Astrocyte (in vitro differentiated cells and primary cell): ENCODE measurements around the gene CAMK1G.

ENCODE experiments used
- CTCF ChIP-seq: IDR thresholded peaks from 2 replicates; pipeline ENCODE4 v1.5.1; 2011; ENCODE audit warnings: low read depth, mild to moderate bottlenecking, inconsistent platforms, low read length, moderate library complexity; ENCODE audit not compliant: insufficient read depth
- EZH2 ChIP-seq: IDR thresholded peaks from 2 replicates; pipeline ENCODE4 v1.6.1; 2012; ENCODE audit warnings: mild to moderate bottlenecking, low read length, inconsistent platforms; ENCODE audit not compliant: insufficient read depth

- no peak for TF ChIP-seq EZH2
- TF ChIP-seq CTCF, result no peak
These were observed 36.4 kb downstream of the CAMK1G start for GRCh38 chr1:209619696-209620486.
